GM12875 (cell line): ENCODE measurements around the gene AGAP1.

Experiments used
- H3K4me3 ChIP-seq: one replicate; pipeline ENCODE4 v1.5.1; 2011; ENCODE audit warnings: low read depth, low read length, control low read depth
- CTCF ChIP-seq: IDR thresholded peaks from 2 replicates; pipeline ENCODE4 v1.5.1; 2011; ENCODE audit warnings: low read depth, mild to moderate bottlenecking, control low read depth, inconsistent platforms, low read length, moderate library complexity, borderline replicate concordance; ENCODE audit not compliant: insufficient read depth

The AGAP1 gene

GRCh38 chr2:235576337-235576910 lies 82.6 kb downstream of the AGAP1 start:
- no peak overlapping the region for H3K4me3 ChIP-seq
- TF ChIP-seq CTCF, result no peak

- TF ChIP-seq CTCF, result no peak
- no peak overlapping the region for H3K4me3 ChIP-seq
These were observed 83.8 kb downstream of the AGAP1 start for GRCh38 chr2:235577404-235578330.

GRCh38 chr2:235579128-235579527 lies 85.3 kb downstream of the AGAP1 start:
- no peak for TF ChIP-seq CTCF
- H3K4me3 ChIP-seq, result no peak overlapping the region

- no peak overlapping the region for H3K4me3 ChIP-seq
- TF ChIP-seq CTCF, result no peak
These were observed 86.7 kb downstream of the AGAP1 start for GRCh38 chr2:235580426-235581157.

GRCh38 chr2:235582081-235582686 lies 88.3 kb downstream of the AGAP1 start:
- TF ChIP-seq CTCF, result no peak
- no peak overlapping the region for H3K4me3 ChIP-seq

GRCh38 chr2:235582729-235583128 lies 88.9 kb downstream of the AGAP1 start:
- no peak overlapping the region for H3K4me3 ChIP-seq
- no peak for TF ChIP-seq CTCF
